ENCODE measurements around the gene ASB6. TPM values are rescaled to one million over a fixed set of nuclear protein-coding genes. Genes with fewer than 3 reads are reported as not detected.

Gene ASB6
- total RNA-seq, 1 donor from 2014 or later = 16.7 TPM

- TF ChIP-seq CTCF (IDR thresholded peaks at IDR 0.05) = no peak
- no peak overlapping the region for H3K27ac ChIP-seq
- intact Hi-C loops (cut with DNase I) = no loop called here
- no peaks in the 10 kb centered on the region for H3K9me3 ChIP-seq
- H3K27me3 ChIP-seq = no peaks in the 10 kb centered on the region
- H3K4me1 ChIP-seq = peaks cover 20% of the 10 kb centered on the region
- no peak for ATAC-seq
- no peak overlapping the region for H3K4me3 ChIP-seq
- H3K36me3 ChIP-seq = no peaks in the 10 kb centered on the region
- DNase-seq = no peak
These were observed 50.0 kb downstream of the ASB6 start for GRCh38 chr9:129591916-129592315.

GRCh38 chr9:129590466-129590865 lies 51.5 kb downstream of the ASB6 start:
- no peak for TF ChIP-seq CTCF (IDR thresholded peaks at IDR 0.05)
- Histone ChIP-seq H3K27ac (no peak overlapping the region), H3K4me3 (no peak overlapping the region), H3K4me1 (peaks cover 5% of the 10 kb centered on the region), H3K9me3 (no peaks in the 10 kb centered on the region), H3K27me3 (no peaks in the 10 kb centered on the region), H3K36me3 (no peaks in the 10 kb centered on the region)
- intact Hi-C loops (cut with DNase I) = no loop called here
- DNase-seq = no peak
- no peak for ATAC-seq

- intact Hi-C loops (cut with DNase I) = no loop called here
- Histone ChIP-seq H3K4me1 (no peaks in the 10 kb centered on the region), H3K27me3 (no peaks in the 10 kb centered on the region), H3K36me3 (no peaks in the 10 kb centered on the region), H3K9me3 (no peaks in the 10 kb centered on the region), H3K4me3 (no peak overlapping the region), H3K27ac (no peak overlapping the region)
- DNase-seq = no peak
- no peak for ATAC-seq
- no peak for TF ChIP-seq CTCF (IDR thresholded peaks at IDR 0.05)
These were observed 54.3 kb downstream of the ASB6 start for GRCh38 chr9:129587487-129588262.

- H3K4me1 ChIP-seq = no peaks in the 10 kb centered on the region
- ATAC-seq = no peak
- DNase-seq = no peak
- H3K27ac ChIP-seq = no peak overlapping the region
- no peaks in the 10 kb centered on the region for H3K36me3 ChIP-seq
- TF ChIP-seq CTCF (IDR thresholded peaks at IDR 0.05) = no peak
- H3K4me3 ChIP-seq = no peak overlapping the region
- no peaks in the 10 kb centered on the region for H3K27me3 ChIP-seq
- intact Hi-C loops (cut with DNase I) = no loop called here
- H3K9me3 ChIP-seq = no peaks in the 10 kb centered on the region
These were observed 55.3 kb downstream of the ASB6 start for GRCh38 chr9:129586685-129587084.

GRCh38 chr9:129586245-129586644 lies 55.7 kb downstream of the ASB6 start:
- ATAC-seq = no peak
- no peak for DNase-seq
- no peaks in the 10 kb centered on the region for H3K36me3 ChIP-seq
- intact Hi-C loops (cut with DNase I) = no loop called here
- H3K4me3 ChIP-seq = no peak overlapping the region
- H3K27me3 ChIP-seq = no peaks in the 10 kb centered on the region
- H3K27ac ChIP-seq = no peak overlapping the region
- TF ChIP-seq CTCF (IDR thresholded peaks at IDR 0.05) = no peak
- no peaks in the 10 kb centered on the region for H3K9me3 ChIP-seq
- no peaks in the 10 kb centered on the region for H3K4me1 ChIP-seq
